HCT116 (cell line): ENCODE results near the gene DPH1.

Source experiments
- CTCF ChIP-seq, 3 experiments: fragments of 200-600 bp in 1 of 3; sonication (generic) in 1 of 3; IDR thresholded peaks in 2 of 3; conservative IDR thresholded peaks in 1 of 3; 2 replicates each; pipeline ENCODE4 v1.5.1; 2012 to 2017; ENCODE audit warnings: low read depth in 2 of 3, low read length in 2 of 3, antibody characterized with exemption in 1 of 3, borderline replicate concordance in 1 of 3, control low read depth in 1 of 3, mild to moderate bottlenecking in 1 of 3, mixed read lengths in 1 of 3, mixed run types in 1 of 3, moderate library complexity in 1 of 3; ENCODE audit not compliant: insufficient read depth in 1 of 3
- POLR2A ChIP-seq: IDR thresholded peaks from 2 replicates; pipeline ENCODE4 v1.7.0; 2011; ENCODE audit warnings: borderline replicate concordance; ENCODE audit not compliant: insufficient read depth, insufficient read length; ENCODE audit errors: extremely low read depth

GRCh38 chr17:2089021-2089422, 59.1 kb downstream of the DPH1 start:
- TF ChIP-seq CTCF (IDR thresholded peaks at IDR 0.05 in 2 of 3, conservative IDR thresholded peaks at IDR 0.05 in 1 of 3; ENCODE audit: borderline replicate concordance in 1 of 3, insufficient read depth in 1 of 3, low read depth in 2 of 3, low read length in 2 of 3) (no peak), POLR2A (no peak)
